ENCODE measurements around the gene C19orf38.

C19orf38 gene

GRCh38 chr19:10805758-10806247 lies 42.4 kb upstream of the C19orf38 start:
- Histone ChIP-seq H3K27me3 (no peaks in the 10 kb centered on the region), H3K4me1 (ENCODE audit: control insufficient read depth in 1 of 2, insufficient read depth in 1 of 2, low read depth in 1 of 2, low read length in 1 of 2) (peaks cover 58% of the 10 kb centered on the region in 2 experiments), H3K36me3 (peaks cover 41% of the 10 kb centered on the region), H3K27ac (peak overlapping the region; percentile 91), H3K4me3 (ENCODE audit: low read depth in 1 of 2, low read length in 1 of 2) (peak overlapping the region; percentile 43 to 53), H3K9me3 (no peaks in the 10 kb centered on the region)
- TF ChIP-seq, protein P1, sequence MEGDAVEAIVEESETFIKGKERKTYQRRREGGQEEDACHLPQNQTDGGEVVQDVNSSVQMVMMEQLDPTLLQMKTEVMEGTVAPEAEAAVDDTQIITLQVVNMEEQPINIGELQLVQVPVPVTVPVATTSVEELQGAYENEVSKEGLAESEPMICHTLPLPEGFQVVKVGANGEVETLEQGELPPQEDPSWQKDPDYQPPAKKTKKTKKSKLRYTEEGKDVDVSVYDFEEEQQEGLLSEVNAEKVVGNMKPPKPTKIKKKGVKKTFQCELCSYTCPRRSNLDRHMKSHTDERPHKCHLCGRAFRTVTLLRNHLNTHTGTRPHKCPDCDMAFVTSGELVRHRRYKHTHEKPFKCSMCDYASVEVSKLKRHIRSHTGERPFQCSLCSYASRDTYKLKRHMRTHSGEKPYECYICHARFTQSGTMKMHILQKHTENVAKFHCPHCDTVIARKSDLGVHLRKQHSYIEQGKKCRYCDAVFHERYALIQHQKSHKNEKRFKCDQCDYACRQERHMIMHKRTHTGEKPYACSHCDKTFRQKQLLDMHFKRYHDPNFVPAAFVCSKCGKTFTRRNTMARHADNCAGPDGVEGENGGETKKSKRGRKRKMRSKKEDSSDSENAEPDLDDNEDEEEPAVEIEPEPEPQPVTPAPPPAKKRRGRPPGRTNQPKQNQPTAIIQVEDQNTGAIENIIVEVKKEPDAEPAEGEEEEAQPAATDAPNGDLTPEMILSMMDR (IDR thresholded peaks at IDR 0.05), result no peak

- Histone ChIP-seq H3K36me3 (peaks cover 17% of the 10 kb centered on the region), H3K27me3 (no peaks in the 10 kb centered on the region), H3K4me1 (ENCODE audit: control insufficient read depth in 1 of 2, insufficient read depth in 1 of 2, low read depth in 1 of 2, low read length in 1 of 2) (peaks cover 90 to 91% of the 10 kb centered on the region in 2 experiments), H3K27ac (peak overlapping the region; percentile 98), H3K9me3 (no peaks in the 10 kb centered on the region), H3K4me3 (ENCODE audit: low read depth in 1 of 2, low read length in 1 of 2) (peak overlapping the region; percentile 35 to 48)
- TF ChIP-seq, protein P1 (IDR thresholded peaks at IDR 0.05), result no peak
Measured at GRCh38 chr19:10808937-10809649, 39.1 kb upstream of the C19orf38 start.

GRCh38 chr19:10809651-10810285 lies 38.4 kb upstream of the C19orf38 start:
- H3K4me1 ChIP-seq (ENCODE audit: control insufficient read depth in 1 of 2, insufficient read depth in 1 of 2, low read depth in 1 of 2, low read length in 1 of 2), result peaks cover 91% of the 10 kb centered on the region in 2 experiments
- H3K27me3 ChIP-seq, result no peaks in the 10 kb centered on the region
- H3K36me3 ChIP-seq, result peaks cover 11% of the 10 kb centered on the region
- H3K9me3 ChIP-seq, result no peaks in the 10 kb centered on the region
- H3K27ac ChIP-seq, result peak overlapping the region; percentile 98
- peak overlapping the region; percentile 35 to 48 for H3K4me3 ChIP-seq (ENCODE audit: low read depth in 1 of 2, low read length in 1 of 2)
- TF ChIP-seq, protein P1 (IDR thresholded peaks at IDR 0.05), result no peak

GRCh38 chr19:10811391-10812111 lies 36.7 kb upstream of the C19orf38 start:
- peak overlapping the region; percentile 98 for H3K27ac ChIP-seq
- TF ChIP-seq, protein P1 (IDR thresholded peaks at IDR 0.05), result no peak
- H3K27me3 ChIP-seq, result no peaks in the 10 kb centered on the region
- peaks cover 87 to 90% of the 10 kb centered on the region in 2 experiments for H3K4me1 ChIP-seq (ENCODE audit: control insufficient read depth in 1 of 2, insufficient read depth in 1 of 2, low read depth in 1 of 2, low read length in 1 of 2)
- H3K4me3 ChIP-seq (ENCODE audit: low read depth in 1 of 2, low read length in 1 of 2), result no peak overlapping the region
- peaks cover 21% of the 10 kb centered on the region for H3K36me3 ChIP-seq
- H3K9me3 ChIP-seq, result no peaks in the 10 kb centered on the region

- H3K4me1 ChIP-seq (ENCODE audit: control insufficient read depth in 1 of 2, insufficient read depth in 1 of 2, low read depth in 1 of 2, low read length in 1 of 2), result peaks cover 81 to 85% of the 10 kb centered on the region in 2 experiments
- no peaks in the 10 kb centered on the region for H3K9me3 ChIP-seq
- peak overlapping the region in 1 of 2 experiments; percentile 47 for H3K4me3 ChIP-seq (ENCODE audit: low read depth in 1 of 2, low read length in 1 of 2)
- peaks cover 28% of the 10 kb centered on the region for H3K36me3 ChIP-seq
- H3K27me3 ChIP-seq, result no peaks in the 10 kb centered on the region
- H3K27ac ChIP-seq, result peak overlapping the region; percentile 98
- TF ChIP-seq, protein P1 (IDR thresholded peaks at IDR 0.05), result no peak
Measured at GRCh38 chr19:10812196-10812595, 36.0 kb upstream of the C19orf38 start.

Data from neutrophil (primary cell).